GM18858 (cell line): ENCODE data around the gene ACP1.
"Not testable (repeated sequence)": the region's sequence is repeated elsewhere in the genome, so short reads cannot be mapped to it uniquely, and the experiment has no call there.

ENCODE experiments used
- ATAC-seq: cut with Tn5 transposase; IDR thresholded peaks from one replicate; pipeline ENCODE4 v1.9.1; 2021; ENCODE audit not compliant: unreplicated experiment

The ACP1 gene

GRCh38 chr2:309148-309953 lies 44.6 kb downstream of the ACP1 start:
- ATAC-seq: no peak

GRCh38 chr2:309954-310510 lies 45.3 kb downstream of the ACP1 start:
- ATAC-seq: no peak

GRCh38 chr2:310994-311393 lies 46.2 kb downstream of the ACP1 start:
- no peak for ATAC-seq

- no peak for ATAC-seq
These were observed 49.2 kb downstream of the ACP1 start for GRCh38 chr2:313991-314390.

- ATAC-seq: no peak
These were observed 50.0 kb downstream of the ACP1 start for GRCh38 chr2:314561-315336.

GRCh38 chr2:315925-316324 lies 51.2 kb downstream of the ACP1 start:
- ATAC-seq: not testable (repeated sequence)

- ATAC-seq: no peak
These were observed 51.6 kb downstream of the ACP1 start for GRCh38 chr2:316381-316780.

DNA sequence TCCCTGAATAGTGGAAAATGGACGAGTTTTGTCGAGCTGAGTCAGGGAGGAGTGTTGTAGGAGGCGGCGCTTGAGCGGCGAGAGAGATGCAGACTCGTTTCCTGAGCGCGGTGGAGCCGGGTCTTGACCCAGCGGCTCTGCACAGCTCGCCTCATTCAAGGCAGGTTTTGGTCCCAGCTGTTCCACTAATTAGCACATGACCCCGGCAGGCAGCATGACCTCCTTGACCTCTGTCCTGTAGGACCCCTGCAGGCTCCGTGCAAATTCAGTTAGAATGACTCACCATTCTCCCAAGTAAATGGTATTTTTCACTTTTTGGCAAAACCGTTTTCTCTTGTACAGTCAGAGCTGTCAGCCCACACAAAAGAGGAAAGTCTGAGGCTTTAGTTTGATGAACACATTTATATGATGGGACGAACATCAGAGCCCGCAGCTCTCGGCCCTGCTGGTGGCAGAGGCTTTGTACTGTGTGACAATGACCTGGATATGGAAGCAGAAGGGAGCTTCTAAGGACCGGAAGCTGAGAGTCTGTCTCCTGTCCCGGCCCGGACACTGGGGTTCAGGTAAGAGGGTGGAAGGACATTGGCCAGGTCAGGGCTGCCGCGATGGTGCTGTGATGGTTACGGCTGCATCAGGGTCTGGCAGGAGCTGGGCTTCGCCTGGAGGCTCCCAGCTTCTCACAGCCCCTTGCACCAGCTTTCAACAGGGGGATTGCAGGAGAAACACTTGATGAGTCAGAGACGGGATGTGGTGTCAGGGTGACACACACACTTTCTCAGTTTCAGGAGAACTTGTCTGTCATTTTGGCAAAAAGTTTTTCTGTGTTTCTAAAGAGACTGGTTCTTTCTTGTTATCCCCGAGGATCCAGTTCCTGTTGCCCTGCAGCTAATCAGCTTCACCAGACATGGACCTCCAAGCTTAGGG lies 53.0 kb downstream of the ACP1 start:
- ATAC-seq: peak; percentile 53

- no peak for ATAC-seq
These were observed 54.4 kb downstream of the ACP1 start for GRCh38 chr2:319059-319600.

DNA sequence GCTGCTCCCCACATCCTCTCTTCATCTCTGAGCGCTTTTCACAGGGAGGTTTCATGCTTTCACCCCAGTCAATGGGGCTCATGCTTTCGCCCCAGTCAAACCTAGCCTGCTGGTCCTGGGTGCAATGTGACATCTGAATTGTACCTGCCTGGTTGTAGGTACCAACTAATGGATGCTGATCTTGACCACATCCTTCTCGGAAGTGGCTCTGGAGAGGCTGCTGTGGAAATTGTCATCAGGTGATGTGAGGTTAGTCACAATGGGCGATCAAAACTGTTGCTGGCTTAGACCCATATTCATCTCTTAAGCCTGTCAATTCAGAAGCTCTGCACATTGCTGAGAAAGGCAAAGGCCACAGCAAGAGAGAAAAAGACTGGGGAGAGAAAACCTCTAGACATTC lies 55.8 kb downstream of the ACP1 start:
- ATAC-seq: no peak

DNA sequence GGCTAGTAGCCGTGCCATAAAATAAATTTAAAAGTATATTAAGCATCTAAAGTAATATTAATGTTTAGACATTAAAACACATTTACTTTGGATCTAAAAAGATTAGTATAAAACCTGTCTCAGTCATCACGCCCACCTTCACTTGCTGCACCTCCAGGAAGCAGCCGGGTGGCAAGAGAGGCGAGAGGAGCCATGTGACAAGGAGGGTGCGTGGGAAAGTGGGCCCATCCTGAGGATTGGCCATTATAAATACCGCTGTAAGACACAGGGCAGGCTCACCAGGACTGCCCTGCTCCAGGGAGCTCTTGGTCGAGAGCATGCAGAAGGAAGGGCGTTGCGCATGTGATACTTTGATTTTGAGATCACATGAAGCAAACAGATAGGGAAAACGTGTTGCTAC lies 57.6 kb downstream of the ACP1 start:
- no peak for ATAC-seq

DNA sequence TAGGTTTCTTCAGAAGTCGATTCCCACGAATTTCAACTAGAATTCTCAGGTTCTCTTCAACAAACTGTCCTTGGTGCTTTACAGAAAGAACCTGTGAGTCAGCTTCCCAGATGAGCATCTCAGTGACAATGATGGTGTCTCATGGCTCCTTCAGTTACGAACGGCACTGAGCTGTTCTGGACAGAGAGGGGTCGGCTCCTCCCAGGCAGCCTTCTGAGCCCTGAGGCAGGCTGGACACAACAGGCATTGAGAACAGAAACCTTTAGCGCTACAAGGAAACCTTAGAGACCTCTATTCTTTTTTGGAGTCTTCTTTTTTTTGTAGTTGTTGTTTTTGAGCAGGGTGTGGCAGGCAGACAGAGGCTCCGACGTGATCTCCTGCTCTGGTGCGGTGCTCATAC lies 58.3 kb downstream of the ACP1 start:
- no peak for ATAC-seq
